Measurements from ENCODE around the gene CDC42SE2.
"Not testable (repeated sequence)": the region's sequence is repeated elsewhere in the genome, so short reads cannot be mapped to it uniquely, and the experiment has no call there.

CDC42SE2 gene

GRCh38 chr5:131277875-131278740, 14.3 kb downstream of the CDC42SE2 start:
- DNase-seq (ENCODE audit: low read depth in 2 of 3, low spot score in 2 of 3): no peak

GRCh38 chr5:131278741-131279124, 14.9 kb downstream of the CDC42SE2 start:
- not testable (repeated sequence) for DNase-seq (ENCODE audit: low read depth in 2 of 3, low spot score in 2 of 3)

- DNase-seq (ENCODE audit: low read depth in 2 of 3, low spot score in 2 of 3): no peak
These were observed 15.4 kb downstream of the CDC42SE2 start for GRCh38 chr5:131279204-131279603.

GRCh38 chr5:131280417-131280816, 16.6 kb downstream of the CDC42SE2 start:
- DNase-seq (ENCODE audit: low read depth in 2 of 3, low spot score in 2 of 3): no peak

- no peak for DNase-seq (ENCODE audit: low read depth in 2 of 3, low spot score in 2 of 3)
These were observed 17.4 kb downstream of the CDC42SE2 start for GRCh38 chr5:131281133-131281867.

- no peak for DNase-seq (ENCODE audit: low read depth in 2 of 3, low spot score in 2 of 3)
These were observed 18.0 kb downstream of the CDC42SE2 start for GRCh38 chr5:131281868-131282234.

- no peak for DNase-seq (ENCODE audit: low read depth in 2 of 3, low spot score in 2 of 3)
These were observed 18.4 kb downstream of the CDC42SE2 start for GRCh38 chr5:131282235-131282634.

- no peak for DNase-seq (ENCODE audit: low read depth in 2 of 3, low spot score in 2 of 3)
These were observed 22.0 kb downstream of the CDC42SE2 start for GRCh38 chr5:131285703-131286399.

- DNase-seq (ENCODE audit: low read depth in 2 of 3, low spot score in 2 of 3): no peak
These were observed 22.5 kb downstream of the CDC42SE2 start for GRCh38 chr5:131286400-131286715.

- DNase-seq (ENCODE audit: low read depth in 2 of 3, low spot score in 2 of 3): no peak
These were observed 24.5 kb downstream of the CDC42SE2 start for GRCh38 chr5:131288328-131288727.

GRCh38 chr5:131289738-131290137, 25.9 kb downstream of the CDC42SE2 start:
- DNase-seq (ENCODE audit: low read depth in 2 of 3, low spot score in 2 of 3): no peak

GRCh38 chr5:131296213-131296672, 32.4 kb downstream of the CDC42SE2 start:
- no peak for DNase-seq (ENCODE audit: low read depth in 2 of 3, low spot score in 2 of 3)

GRCh38 chr5:131297886-131298285, 34.0 kb downstream of the CDC42SE2 start:
- no peak for DNase-seq (ENCODE audit: low read depth in 2 of 3, low spot score in 2 of 3)

GRCh38 chr5:131299465-131299864, 35.6 kb downstream of the CDC42SE2 start:
- no peak for DNase-seq (ENCODE audit: low read depth in 2 of 3, low spot score in 2 of 3)

GRCh38 chr5:131302506-131302905, 38.7 kb downstream of the CDC42SE2 start:
- no peak for DNase-seq (ENCODE audit: low read depth in 2 of 3, low spot score in 2 of 3)

GRCh38 chr5:131303537-131303936, 39.7 kb downstream of the CDC42SE2 start:
- no peak for DNase-seq (ENCODE audit: low read depth in 2 of 3, low spot score in 2 of 3)

- DNase-seq (ENCODE audit: low read depth in 2 of 3, low spot score in 2 of 3): no peak
These were observed 40.6 kb downstream of the CDC42SE2 start for GRCh38 chr5:131304414-131304813.

GRCh38 chr5:131305138-131305689, 41.4 kb downstream of the CDC42SE2 start:
- no peak for DNase-seq (ENCODE audit: low read depth in 2 of 3, low spot score in 2 of 3)

GRCh38 chr5:131305906-131306305, 42.1 kb downstream of the CDC42SE2 start:
- DNase-seq (ENCODE audit: low read depth in 2 of 3, low spot score in 2 of 3): no peak

GRCh38 chr5:131312235-131312772, 48.5 kb downstream of the CDC42SE2 start:
- DNase-seq (ENCODE audit: low read depth in 2 of 3, low spot score in 2 of 3): not testable (repeated sequence)

- no peak for DNase-seq (ENCODE audit: low read depth in 2 of 3, low spot score in 2 of 3)
These were observed 52.2 kb downstream of the CDC42SE2 start for GRCh38 chr5:131316026-131316425.

Data from activated CD8-positive, alpha-beta memory T cell treated with anti-CD3 and anti-CD28 coated beads for 48 hours (primary cell).